HG03103 (cell line): ENCODE measurements around the gene DMRT3.

Experiments used
- ATAC-seq: cut with Tn5 transposase; IDR thresholded peaks from one replicate; pipeline ENCODE4 v1.9.1; 2021; ENCODE audit warnings: low read depth; ENCODE audit not compliant: unreplicated experiment

Gene DMRT3

GRCh38 chr9:976258-976942 lies at the start of gene DMRT3:
TSS of gene DMRT3 (plus strand) at chr9:976655. CDS start at chr9:977002, 347 bp downstream.
- no peak for ATAC-seq

GRCh38 chr9:926976-927375 lies 49.5 kb upstream of the DMRT3 start:
- ATAC-seq, result no peak

- ATAC-seq, result peak; percentile 89
Measured at GRCh38 chr9:928363-929042, 48.0 kb upstream of the DMRT3 start.

GRCh38 chr9:929719-930118 lies 46.7 kb upstream of the DMRT3 start:
- no peak for ATAC-seq

GRCh38 chr9:933356-933755 lies 43.1 kb upstream of the DMRT3 start:
- no peak for ATAC-seq

- no peak for ATAC-seq
Measured at GRCh38 chr9:935348-935965, 41.0 kb upstream of the DMRT3 start.

- no peak for ATAC-seq
Measured at GRCh38 chr9:942805-943580, 33.5 kb upstream of the DMRT3 start.

GRCh38 chr9:947985-948384 lies 28.5 kb upstream of the DMRT3 start:
- ATAC-seq, result no peak

- no peak for ATAC-seq
Measured at GRCh38 chr9:948497-948896, 28.0 kb upstream of the DMRT3 start.

GRCh38 chr9:950139-950538 lies 26.3 kb upstream of the DMRT3 start:
- ATAC-seq, result no peak

GRCh38 chr9:952546-952945 lies 23.9 kb upstream of the DMRT3 start:
- no peak for ATAC-seq

GRCh38 chr9:959105-959504 lies 17.4 kb upstream of the DMRT3 start:
- no peak for ATAC-seq

- ATAC-seq, result no peak
Measured at GRCh38 chr9:959914-960313, 16.5 kb upstream of the DMRT3 start.

- no peak for ATAC-seq
Measured at GRCh38 chr9:962023-962422, 14.4 kb upstream of the DMRT3 start.

GRCh38 chr9:965497-965896 lies 11.0 kb upstream of the DMRT3 start:
- no peak for ATAC-seq

GRCh38 chr9:966870-967269 lies 9.6 kb upstream of the DMRT3 start:
- no peak for ATAC-seq

GRCh38 chr9:967436-967835 lies 9.0 kb upstream of the DMRT3 start:
- no peak for ATAC-seq

GRCh38 chr9:967903-968641 lies 8.4 kb upstream of the DMRT3 start:
- ATAC-seq, result no peak

- ATAC-seq, result no peak
Measured at GRCh38 chr9:969310-970150, 6.9 kb upstream of the DMRT3 start.
